Neuronal stem cell (in vitro differentiated cells): Measurements from ENCODE around the gene SETD1A.
A peak's percentile ranks its signal among the peaks of the same experiment; 100 is the strongest.

ENCODE experiments used
- DNase-seq: peaks from one replicate; pipeline ENCODE4 v3.0.0-alpha.2; 2013; ENCODE audit warnings: low spot score
- H2AFZ ChIP-seq: one replicate; pipeline ENCODE4 v1.6.1; 2013; ENCODE audit warnings: mild to moderate bottlenecking, low read length, inconsistent platforms
- H2AK5ac ChIP-seq: 2 replicates; pipeline ENCODE4 v1.6.1; 2013; ENCODE audit warnings: low read depth, mild to moderate bottlenecking, inconsistent platforms, low read length, moderate library complexity, mixed read lengths
- H2BK120ac ChIP-seq: 2 replicates; pipeline ENCODE4 v1.6.1; 2013; ENCODE audit warnings: low read depth, mild to moderate bottlenecking, inconsistent platforms, low read length, moderate library complexity, mixed read lengths
- H2BK12ac ChIP-seq: one replicate; pipeline ENCODE4 v1.6.1; 2013; ENCODE audit warnings: low read length, inconsistent platforms
- H2BK15ac ChIP-seq: 2 replicates; pipeline ENCODE4 v1.6.1; 2013; ENCODE audit warnings: mild to moderate bottlenecking, low read length, inconsistent platforms, mixed read lengths
- H2BK5ac ChIP-seq: one replicate; pipeline ENCODE4 v1.6.1; 2013; ENCODE audit warnings: inconsistent platforms, mild to moderate bottlenecking, low read length, moderate library complexity
- H3K14ac ChIP-seq: one replicate; pipeline ENCODE4 v1.6.1; 2013; ENCODE audit warnings: low read length, inconsistent platforms
- H3K18ac ChIP-seq: 2 replicates; pipeline ENCODE4 v1.6.1; 2013; ENCODE audit warnings: low read length, inconsistent platforms
- H3K23ac ChIP-seq: 2 replicates; pipeline ENCODE4 v1.6.1; 2013; ENCODE audit warnings: low read depth, mild to moderate bottlenecking, mixed read lengths, low read length, inconsistent platforms; ENCODE audit not compliant: poor library complexity
- H3K27ac ChIP-seq: replicated peaks from 3 replicates; pipeline ENCODE4 v1.5.1; 2013; ENCODE audit warnings: low read length, inconsistent platforms
- H3K27me3 ChIP-seq, 3 experiments: 2 replicates each; pipeline ENCODE4 v1.6.1; 2013; ENCODE audit warnings: low read length in 3 of 3, mild to moderate bottlenecking in 2 of 3, inconsistent platforms in 1 of 3, low read depth in 1 of 3, mixed read lengths in 1 of 3, moderate library complexity in 1 of 3; ENCODE audit not compliant: control insufficient read depth in 3 of 3, insufficient read depth in 3 of 3
- H3K36me3 ChIP-seq, 2 donors: replicated peaks in 1 of 2; 2 replicates each; pipeline ENCODE4 v1.6.1; 2013; ENCODE audit warnings: low read length in 2 of 2; ENCODE audit not compliant: control insufficient read depth in 2 of 2, insufficient read depth in 2 of 2
- H3K4ac ChIP-seq: 2 replicates; pipeline ENCODE4 v1.6.1; 2013; ENCODE audit warnings: inconsistent platforms, mild to moderate bottlenecking, low read length, moderate library complexity
- H3K4me1 ChIP-seq, 2 donors: 1 replicate in 1 of 2; 2 replicates in 1 of 2; pipeline ENCODE4 v1.6.1; 2013; ENCODE audit warnings: low read length in 2 of 2, low read depth in 1 of 2; ENCODE audit not compliant: control insufficient read depth in 2 of 2, insufficient read depth in 1 of 2
- H3K4me2 ChIP-seq: one replicate; pipeline ENCODE4 v1.6.1; 2013; ENCODE audit warnings: mild to moderate bottlenecking, low read length, inconsistent platforms; ENCODE audit not compliant: insufficient read depth, poor library complexity, severe bottlenecking
- H3K4me3 ChIP-seq, 2 donors: 2 replicates each; pipeline ENCODE4 v1.5.1; 2013; ENCODE audit warnings: low read length in 2 of 2, mild to moderate bottlenecking in 2 of 2, inconsistent platforms in 1 of 2, moderate library complexity in 1 of 2
- H3K79me1 ChIP-seq: one replicate; pipeline ENCODE4 v1.6.1; 2013; ENCODE audit warnings: low read depth, mild to moderate bottlenecking, inconsistent platforms, low read length, moderate library complexity
- H3K9ac ChIP-seq: one replicate; pipeline ENCODE4 v1.6.1; 2013; ENCODE audit warnings: mild to moderate bottlenecking, low read depth, low read length, inconsistent platforms; ENCODE audit not compliant: poor library complexity
- H3K9me3 ChIP-seq, 2 donors: replicated peaks in 1 of 2; 2 replicates each; pipeline versions ENCODE3 to v1.6.1; 2013; ENCODE audit warnings: low read length in 2 of 2, mild to moderate bottlenecking in 2 of 2, inconsistent platforms in 1 of 2, low read depth in 1 of 2, mixed read lengths in 1 of 2, moderate library complexity in 1 of 2; ENCODE audit not compliant: control insufficient read depth in 2 of 2, insufficient read depth in 1 of 2
- H4K8ac ChIP-seq: one replicate; pipeline ENCODE4 v1.6.1; 2013; ENCODE audit warnings: low read depth, mild to moderate bottlenecking, inconsistent platforms, low read length, moderate library complexity
- H4K91ac ChIP-seq: one replicate; pipeline ENCODE4 v1.6.1; 2013; ENCODE audit warnings: low read length, low read depth, mild to moderate bottlenecking, inconsistent platforms; ENCODE audit not compliant: poor library complexity
- WGBS, 2 donors: extraction: QIAGEN DNeasy Blood & Tissue Kit; methylation state at CpG; one replicate each; pipeline ENCODE4 v1.1.7; 2013; ENCODE audit warnings: missing lambda C conversion rate in 2 of 2, mixed read lengths in 1 of 2; ENCODE audit not compliant: insufficient read length in 2 of 2, insufficient replicate concordance in 1 of 2; ENCODE audit errors: extremely low coverage in 2 of 2; 5-methylcytosine and 5-hydroxymethylcytosine counted together

The SETD1A gene

GRCh38 chr16:31022544-31023251 lies 65.1 kb downstream of the SETD1A start:
- Histone ChIP-seq H3K9ac (no peak overlapping the region), H3K27ac (no peak overlapping the region), H2AK5ac (no peak overlapping the region), H2BK120ac (no peak overlapping the region), H2BK15ac (no peak overlapping the region), H4K91ac (no peak overlapping the region), H2BK12ac (no peak overlapping the region), H3K79me1 (no peaks in the 10 kb centered on the region), H2AFZ (no peak overlapping the region), H3K27me3 (no peaks in the 10 kb centered on the region), H3K4me3 (no peak overlapping the region), H3K4me2 (no peak overlapping the region), H3K18ac (no peak overlapping the region), H3K36me3 (no peaks in the 10 kb centered on the region), H3K23ac (no peak overlapping the region), H4K8ac (no peak overlapping the region), H3K14ac (no peak overlapping the region), H3K9me3 (no peaks in the 10 kb centered on the region), H2BK5ac (no peak overlapping the region), H3K4ac (no peak overlapping the region), H3K4me1 (peaks cover 0 to 1% of the 10 kb centered on the region in 2 donors)
- no CpG with 5 or more reads among the region's 12 CpGs for WGBS, 2 donors
- DNase-seq: no peak

GRCh38 chr16:31023252-31023602 lies 65.7 kb downstream of the SETD1A start:
- Histone ChIP-seq H2BK12ac (no peak overlapping the region), H3K18ac (no peak overlapping the region), H3K14ac (no peak overlapping the region), H3K23ac (no peak overlapping the region), H3K4me3 (no peak overlapping the region), H2BK15ac (no peak overlapping the region), H3K36me3 (no peaks in the 10 kb centered on the region), H3K4me2 (no peak overlapping the region), H4K8ac (no peak overlapping the region), H3K4ac (no peak overlapping the region), H3K9me3 (no peaks in the 10 kb centered on the region), H3K27ac (no peak overlapping the region), H4K91ac (no peak overlapping the region), H3K79me1 (no peaks in the 10 kb centered on the region), H3K4me1 (peaks cover 0 to 1% of the 10 kb centered on the region in 2 donors), H2AK5ac (no peak overlapping the region), H3K27me3 (no peaks in the 10 kb centered on the region), H3K9ac (no peak overlapping the region), H2BK120ac (no peak overlapping the region), H2BK5ac (no peak overlapping the region), H2AFZ (no peak overlapping the region)
- DNase-seq: no peak
- no CpG with 5 or more reads among the region's 4 CpGs for WGBS, 2 donors

- H2BK15ac ChIP-seq: no peak overlapping the region
- no peaks in the 10 kb centered on the region for H3K36me3 ChIP-seq
- H2AK5ac ChIP-seq: no peak overlapping the region
- H3K27ac ChIP-seq: no peak overlapping the region
- H3K4ac ChIP-seq: no peak overlapping the region
- no peak overlapping the region for H3K23ac ChIP-seq
- no peak overlapping the region for H2AFZ ChIP-seq
- H2BK120ac ChIP-seq: no peak overlapping the region
- H4K8ac ChIP-seq: no peak overlapping the region
- H2BK12ac ChIP-seq: no peak overlapping the region
- no peaks in the 10 kb centered on the region for H3K27me3 ChIP-seq
- no CpG with 5 or more reads among the region's 6 CpGs for WGBS, 2 donors
- peaks cover 0 to 1% of the 10 kb centered on the region in 2 donors for H3K4me1 ChIP-seq
- DNase-seq: no peak
- H3K4me2 ChIP-seq: no peak overlapping the region
- no peaks in the 10 kb centered on the region for H3K9me3 ChIP-seq
- no peak overlapping the region for H4K91ac ChIP-seq
- no peaks in the 10 kb centered on the region for H3K79me1 ChIP-seq
- no peak overlapping the region for H3K18ac ChIP-seq
- H2BK5ac ChIP-seq: no peak overlapping the region
- H3K9ac ChIP-seq: no peak overlapping the region
- no peak overlapping the region for H3K14ac ChIP-seq
- no peak overlapping the region for H3K4me3 ChIP-seq
Measured at GRCh38 chr16:31023627-31024226, 66.2 kb downstream of the SETD1A start.

GRCh38 chr16:31025339-31025738 lies 67.8 kb downstream of the SETD1A start:
- H3K4me3 ChIP-seq: no peak overlapping the region
- H3K4ac ChIP-seq: no peak overlapping the region

More at GRCh38 chr16:31025339-31025738, 67.8 kb downstream of the SETD1A start:
- Histone ChIP-seq H3K79me1 (no peaks in the 10 kb centered on the region), H2AFZ (peak overlapping the region; percentile 57), H4K8ac (no peak overlapping the region), H3K4me2 (no peak overlapping the region), H3K14ac (no peak overlapping the region), H3K27ac (no peak overlapping the region), H4K91ac (no peak overlapping the region), H3K9me3 (no peaks in the 10 kb centered on the region), H2AK5ac (no peak overlapping the region), H3K18ac (no peak overlapping the region), H2BK120ac (no peak overlapping the region), H2BK15ac (no peak overlapping the region), H3K4me1 (peaks cover 0 to 1% of the 10 kb centered on the region in 2 donors), H3K36me3 (no peaks in the 10 kb centered on the region), H3K9ac (no peak overlapping the region), H3K23ac (no peak overlapping the region), H2BK12ac (no peak overlapping the region), H3K27me3 (no peaks in the 10 kb centered on the region), H2BK5ac (no peak overlapping the region)
- WGBS, 2 donors: no CpG with 5 or more reads among the region's 5 CpGs
- DNase-seq: no peak
